ENCODE measurements around the gene BGN.

- TF ChIP-seq, protein P1, sequence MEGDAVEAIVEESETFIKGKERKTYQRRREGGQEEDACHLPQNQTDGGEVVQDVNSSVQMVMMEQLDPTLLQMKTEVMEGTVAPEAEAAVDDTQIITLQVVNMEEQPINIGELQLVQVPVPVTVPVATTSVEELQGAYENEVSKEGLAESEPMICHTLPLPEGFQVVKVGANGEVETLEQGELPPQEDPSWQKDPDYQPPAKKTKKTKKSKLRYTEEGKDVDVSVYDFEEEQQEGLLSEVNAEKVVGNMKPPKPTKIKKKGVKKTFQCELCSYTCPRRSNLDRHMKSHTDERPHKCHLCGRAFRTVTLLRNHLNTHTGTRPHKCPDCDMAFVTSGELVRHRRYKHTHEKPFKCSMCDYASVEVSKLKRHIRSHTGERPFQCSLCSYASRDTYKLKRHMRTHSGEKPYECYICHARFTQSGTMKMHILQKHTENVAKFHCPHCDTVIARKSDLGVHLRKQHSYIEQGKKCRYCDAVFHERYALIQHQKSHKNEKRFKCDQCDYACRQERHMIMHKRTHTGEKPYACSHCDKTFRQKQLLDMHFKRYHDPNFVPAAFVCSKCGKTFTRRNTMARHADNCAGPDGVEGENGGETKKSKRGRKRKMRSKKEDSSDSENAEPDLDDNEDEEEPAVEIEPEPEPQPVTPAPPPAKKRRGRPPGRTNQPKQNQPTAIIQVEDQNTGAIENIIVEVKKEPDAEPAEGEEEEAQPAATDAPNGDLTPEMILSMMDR (IDR thresholded peaks at IDR 0.05) = no peak
- TF ChIP-seq POLR2A (IDR thresholded peaks at IDR 0.05) = no peak
Observed at GRCh38 chrX:153533091-153533490, 38.3 kb downstream of the BGN start.

Measured in stomach (tissue), 4 donors.